Natural killer cell (primary cell): Measurements from ENCODE around the gene ZNF213. TPM values are rescaled to one million over a fixed set of nuclear protein-coding genes. Genes with fewer than 3 reads are reported as not detected.

Experiments
- ATAC-seq, 3 donors: fragments of 150-1000 bp in 2 of 3; fragments of 200-7000 bp in 1 of 3; cut with Tn5 transposase; 1 replicate in 1 of 3; 2 replicates in 2 of 3; pipeline ENCODE4 v1.10.0; 2021; ENCODE audit warnings: mild to moderate bottlenecking in 2 of 3, moderate library complexity in 2 of 3
- DNase-seq, 2 donors: peaks; one replicate each; pipeline versions ENCODE4 v3.0.0 to v3.0.0-alpha.2; 2013 to 2021; ENCODE audit warnings: mixed read lengths in 1 of 2
- H3K27ac ChIP-seq: one replicate; pipeline ENCODE4 v1.5.1; 2013; ENCODE audit warnings: mild to moderate bottlenecking, low read length
- H3K27me3 ChIP-seq: one replicate; pipeline ENCODE4 v1.6.1; 2013; ENCODE audit warnings: low read length; ENCODE audit not compliant: control insufficient read depth, insufficient read depth
- H3K36me3 ChIP-seq: one replicate; pipeline ENCODE4 v1.6.1; 2013; ENCODE audit warnings: low read length; ENCODE audit not compliant: control insufficient read depth, insufficient read depth
- H3K4me1 ChIP-seq: one replicate; pipeline ENCODE4 v1.6.1; 2013; ENCODE audit warnings: low read length; ENCODE audit not compliant: control insufficient read depth, insufficient read depth
- H3K4me3 ChIP-seq: one replicate; pipeline ENCODE4 v1.5.1; 2013; ENCODE audit warnings: low read length
- H3K9me3 ChIP-seq: one replicate; pipeline ENCODE4 v1.6.1; 2013; ENCODE audit warnings: low read length; ENCODE audit not compliant: control insufficient read depth, insufficient read depth
- H3K27ac Mint-ChIP-seq, 2 donors: one replicate each; pipeline ENCODE4 v1.8.0; 2022; ENCODE audit warnings: mild to moderate bottlenecking in 2 of 2, mixed read lengths in 2 of 2, moderate library complexity in 1 of 2
- H3K27me3 Mint-ChIP-seq, 2 donors: one replicate each; pipeline ENCODE4 v1.8.0; 2022; ENCODE audit warnings: low read depth in 2 of 2, mixed read lengths in 2 of 2
- H3K36me3 Mint-ChIP-seq: one replicate; pipeline ENCODE4 v1.8.0; 2022; ENCODE audit warnings: mixed read lengths
- H3K4me1 Mint-ChIP-seq, 2 donors: one replicate each; pipeline ENCODE4 v1.8.0; 2022; ENCODE audit warnings: mixed read lengths in 2 of 2
- H3K4me3 Mint-ChIP-seq: one replicate; pipeline ENCODE4 v1.8.0; 2022; ENCODE audit warnings: mild to moderate bottlenecking, moderate library complexity, mixed read lengths
- H3K9me3 Mint-ChIP-seq, 2 donors: one replicate each; pipeline ENCODE4 v1.8.0; 2022; ENCODE audit warnings: mixed read lengths in 2 of 2
- CTCF ChIP-seq: fragments of 200-600 bp; IDR thresholded peaks from one replicate; pipeline ENCODE4 v1.8.0; 2022; ENCODE audit warnings: antibody characterized with exemption
- WGBS: methylation state at CpG from one replicate; pipeline ENCODE4 v1.1.7; 2013; ENCODE audit warnings: missing lambda C conversion rate; ENCODE audit not compliant: insufficient coverage; 5-methylcytosine and 5-hydroxymethylcytosine counted together
- intact Hi-C: fragments of 100-400 bp; cut with micrococcal nuclease; formaldehyde crosslinking; loops from one replicate; pipeline ENCODE4 v1.14.2; 2022
- total RNA-seq, 4 donors: library from RNA; stranded (reverse); fragments of 120-200 nt in 1 of 4; gene quantifications; one replicate each; pipeline versions ENCODE4 v1.2.3 to v1.2.4, GENCODE V29; 2013 to 2022

Gene ZNF213
- 1 to 10 TPM; 4.8 to 6.8 (median 5.1) TPM for total RNA-seq
- 3.3 TPM for total RNA-seq (2013)

GRCh38 chr16:3134338-3135125 is at the start of gene ZNF213:
TSS of gene ZNF213 (plus strand) at chr16:3135029. CDS start at chr16:3137281, 2,252 bp downstream.
- WGBS = under 1% methylated on average over 63 of the region's 63 CpGs
- H3K9me3 Mint-ChIP-seq = no peaks in the 10 kb centered on the region

GRCh38 chr16:3085868-3086595 is 48.8 kb upstream of the ZNF213 start:
- H3K9me3 Mint-ChIP-seq = no peaks in the 10 kb centered on the region
- H3K4me1 Mint-ChIP-seq = peaks cover 38 to 56% of the 10 kb centered on the region in 2 donors

More at GRCh38 chr16:3134338-3135125, at the start of gene ZNF213:
- H3K27me3 ChIP-seq = no peaks in the 10 kb centered on the region
- DNase-seq = peak; percentile 87 to 98
- H3K36me3 ChIP-seq = peaks cover 13% of the 10 kb centered on the region
- peaks cover 22 to 36% of the 10 kb centered on the region in 2 donors for H3K4me1 Mint-ChIP-seq
- H3K27ac Mint-ChIP-seq = peak within 1 kb of the TSS; percentile 96
- no peak for TF ChIP-seq CTCF
- no peaks in the 10 kb centered on the region for H3K9me3 ChIP-seq
- peak within 1 kb of the TSS; percentile 95 for H3K27ac ChIP-seq
- intact Hi-C loops = loop anchor here (1.0 to 2.0 kb wide), 2 partner anchors 10 to 16 kb away; no protein-coding TSS in a partner anchor
- peaks cover 21% of the 10 kb centered on the region for H3K4me1 ChIP-seq
- no peaks in the 10 kb centered on the region for H3K27me3 Mint-ChIP-seq
- ATAC-seq = peak; percentile 96 to 98 (median 96)
- no peaks in the 10 kb centered on the region for H3K36me3 Mint-ChIP-seq
- peak within 1 kb of the TSS; percentile 94 for H3K4me3 ChIP-seq
- H3K4me3 Mint-ChIP-seq = peak within 1 kb of the TSS; percentile 95

GRCh38 chr16:3086596-3087242 is 48.1 kb upstream of the ZNF213 start:
- 59% methylated on average over 14 of the region's 14 CpGs for WGBS
- peaks cover 37 to 53% of the 10 kb centered on the region in 2 donors for H3K4me1 Mint-ChIP-seq
- peak overlapping the region; percentile 65 to 88 for H3K27ac Mint-ChIP-seq
- DNase-seq = peak in 1 of 2 donors; percentile 23
- Histone ChIP-seq H3K4me3 (peak overlapping the region; percentile 19), H3K27ac (peak overlapping the region; percentile 58), H3K27me3 (no peaks in the 10 kb centered on the region), H3K9me3 (no peaks in the 10 kb centered on the region), H3K4me1 (peaks cover 52% of the 10 kb centered on the region), H3K36me3 (no peaks in the 10 kb centered on the region)
- peak; percentile 65 to 96 (median 76) for ATAC-seq
- no peaks in the 10 kb centered on the region for H3K9me3 Mint-ChIP-seq
- peak overlapping the region; percentile 77 for H3K4me3 Mint-ChIP-seq
- H3K27me3 Mint-ChIP-seq = no peaks in the 10 kb centered on the region
- TF ChIP-seq CTCF = no peak
- intact Hi-C loops = no loop called here
- H3K36me3 Mint-ChIP-seq = no peaks in the 10 kb centered on the region

More at GRCh38 chr16:3085868-3086595, 48.8 kb upstream of the ZNF213 start:
- no peak for TF ChIP-seq CTCF
- peaks cover 57% of the 10 kb centered on the region for H3K4me1 ChIP-seq
- DNase-seq = no peak
- intact Hi-C loops = no loop called here
- no peak for ATAC-seq
- H3K36me3 ChIP-seq = no peaks in the 10 kb centered on the region
- Mint-ChIP-seq H3K27ac (peak overlapping the region; percentile 65 to 88), H3K36me3 (no peaks in the 10 kb centered on the region), H3K4me3 (peak overlapping the region; percentile 63), H3K27me3 (no peaks in the 10 kb centered on the region)
- no peak overlapping the region for H3K4me3 ChIP-seq
- H3K27me3 ChIP-seq = no peaks in the 10 kb centered on the region
- 95% methylated on average over 16 of the region's 17 CpGs for WGBS
- no peaks in the 10 kb centered on the region for H3K9me3 ChIP-seq
- H3K27ac ChIP-seq = no peak overlapping the region
